SH-SY5Y (cell line): ENCODE results near the gene GUK1.

Source experiments
- GATA2 ChIP-seq: IDR thresholded peaks from 2 replicates; pipeline ENCODE4 v1.6.1; 2011; ENCODE audit warnings: mild to moderate bottlenecking, low read depth, low read length
- GATA3 ChIP-seq: IDR thresholded peaks from 2 replicates; pipeline ENCODE4 v1.6.1; 2011; ENCODE audit warnings: low read depth, mild to moderate bottlenecking, low read length, moderate library complexity

DNA sequence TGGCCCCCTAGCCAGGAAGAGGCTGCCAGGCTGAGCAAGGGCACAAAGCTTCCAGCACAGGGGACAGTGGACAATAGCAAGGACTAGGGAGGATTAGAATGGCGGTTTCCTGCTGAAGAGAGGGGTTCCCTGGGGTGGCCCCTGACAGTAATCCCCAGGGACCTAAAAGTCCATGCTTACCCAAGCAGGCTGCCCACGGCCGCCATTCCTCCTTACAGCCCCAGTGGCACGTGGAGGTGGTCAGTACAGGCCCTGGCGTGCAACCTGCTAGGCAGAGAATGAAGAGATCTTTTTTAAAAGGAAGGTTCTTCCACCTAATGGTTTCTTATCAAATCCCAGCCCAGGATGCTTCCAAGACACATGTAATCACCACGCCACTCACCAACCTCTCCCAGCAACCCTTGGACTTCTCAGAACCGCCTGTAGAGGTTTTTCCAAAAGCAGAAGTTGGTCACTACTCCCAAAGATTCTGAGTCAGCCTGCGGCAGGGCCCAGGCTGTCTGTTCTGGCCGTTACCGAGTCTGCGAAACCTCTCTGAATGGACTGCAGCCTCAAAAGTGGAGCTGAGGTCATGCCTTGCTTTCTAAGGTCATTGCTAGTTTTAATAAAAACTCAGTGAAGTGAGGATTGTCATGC is 31.9 kb upstream of the GUK1 start:
- TF ChIP-seq GATA2 (no peak), GATA3 (no peak)
